Mucosa of rectum (tissue), 2 donors: ENCODE measurements around the gene NTRK1.
A peak's percentile ranks its signal among the peaks of the same experiment; 100 is the strongest.

Experiments
- H3K27ac ChIP-seq, 2 donors: one replicate each; pipeline ENCODE4 v1.7.0; 2013; ENCODE audit warnings: inconsistent platforms in 2 of 2, low read depth in 2 of 2, low read length in 2 of 2
- H3K27me3 ChIP-seq, 2 donors: one replicate each; pipeline ENCODE4 v1.7.0; 2013; ENCODE audit warnings: low read length in 2 of 2; ENCODE audit not compliant: control insufficient read depth in 2 of 2, insufficient read depth in 2 of 2
- H3K36me3 ChIP-seq, 2 donors: one replicate each; pipeline ENCODE4 v1.7.0; 2013; ENCODE audit warnings: low read length in 2 of 2; ENCODE audit not compliant: control insufficient read depth in 2 of 2, insufficient read depth in 2 of 2
- H3K4me1 ChIP-seq, 2 donors: one replicate each; pipeline ENCODE4 v1.7.0; 2013; ENCODE audit warnings: low read length in 2 of 2, mild to moderate bottlenecking in 1 of 2; ENCODE audit not compliant: control insufficient read depth in 2 of 2, insufficient read depth in 2 of 2
- H3K4me3 ChIP-seq, 2 donors: one replicate each; pipeline ENCODE4 v1.7.0; 2013; ENCODE audit warnings: low read length in 2 of 2
- H3K9ac ChIP-seq, 2 donors: one replicate each; pipeline ENCODE4 v1.7.0; 2013; ENCODE audit warnings: low read length in 2 of 2, low read depth in 1 of 2, mild to moderate bottlenecking in 1 of 2
- H3K9me3 ChIP-seq, 2 donors: one replicate each; pipeline ENCODE4 v1.7.0; 2013; ENCODE audit warnings: low read length in 2 of 2; ENCODE audit not compliant: control insufficient read depth in 2 of 2
- donor health status: healthy.
- donor health status: Normal muscosa, but diverticular disease.

NTRK1 gene

GRCh38 chr1:156894711-156895454 is 34.2 kb downstream of the NTRK1 start:
- H3K36me3 ChIP-seq: no peaks in the 10 kb centered on the region
- peaks cover 25 to 26% of the 10 kb centered on the region in 2 donors for H3K27me3 ChIP-seq
- no peak overlapping the region for H3K4me3 ChIP-seq
- H3K27ac ChIP-seq: peak overlapping the region; percentile 69 to 77
- no peaks in the 10 kb centered on the region for H3K9me3 ChIP-seq
- H3K4me1 ChIP-seq: no peaks in the 10 kb centered on the region
- H3K9ac ChIP-seq: peak overlapping the region in 1 of 2 donors; percentile 7

- peaks cover 25 to 26% of the 10 kb centered on the region in 2 donors for H3K27me3 ChIP-seq
- no peaks in the 10 kb centered on the region for H3K9me3 ChIP-seq
- no peak overlapping the region for H3K4me3 ChIP-seq
- peak overlapping the region; percentile 69 to 77 for H3K27ac ChIP-seq
- no peaks in the 10 kb centered on the region for H3K4me1 ChIP-seq
- no peak overlapping the region for H3K9ac ChIP-seq
- no peaks in the 10 kb centered on the region for H3K36me3 ChIP-seq
These were observed 34.8 kb downstream of the NTRK1 start for GRCh38 chr1:156895455-156895812.

GRCh38 chr1:156895927-156896326 is 35.3 kb downstream of the NTRK1 start:
- Histone ChIP-seq H3K9me3 (no peaks in the 10 kb centered on the region), H3K27me3 (peaks cover 25 to 26% of the 10 kb centered on the region in 2 donors), H3K27ac (no peak overlapping the region), H3K4me3 (no peak overlapping the region), H3K9ac (no peak overlapping the region), H3K4me1 (no peaks in the 10 kb centered on the region), H3K36me3 (no peaks in the 10 kb centered on the region)

GRCh38 chr1:156896490-156897033 is 35.9 kb downstream of the NTRK1 start:
- no peaks in the 10 kb centered on the region for H3K36me3 ChIP-seq
- no peak overlapping the region for H3K4me3 ChIP-seq
- H3K4me1 ChIP-seq: no peaks in the 10 kb centered on the region
- H3K27me3 ChIP-seq: peaks cover 22 to 26% of the 10 kb centered on the region in 2 donors
- no peak overlapping the region for H3K27ac ChIP-seq
- no peaks in the 10 kb centered on the region for H3K9me3 ChIP-seq
- H3K9ac ChIP-seq: no peak overlapping the region

DNA sequence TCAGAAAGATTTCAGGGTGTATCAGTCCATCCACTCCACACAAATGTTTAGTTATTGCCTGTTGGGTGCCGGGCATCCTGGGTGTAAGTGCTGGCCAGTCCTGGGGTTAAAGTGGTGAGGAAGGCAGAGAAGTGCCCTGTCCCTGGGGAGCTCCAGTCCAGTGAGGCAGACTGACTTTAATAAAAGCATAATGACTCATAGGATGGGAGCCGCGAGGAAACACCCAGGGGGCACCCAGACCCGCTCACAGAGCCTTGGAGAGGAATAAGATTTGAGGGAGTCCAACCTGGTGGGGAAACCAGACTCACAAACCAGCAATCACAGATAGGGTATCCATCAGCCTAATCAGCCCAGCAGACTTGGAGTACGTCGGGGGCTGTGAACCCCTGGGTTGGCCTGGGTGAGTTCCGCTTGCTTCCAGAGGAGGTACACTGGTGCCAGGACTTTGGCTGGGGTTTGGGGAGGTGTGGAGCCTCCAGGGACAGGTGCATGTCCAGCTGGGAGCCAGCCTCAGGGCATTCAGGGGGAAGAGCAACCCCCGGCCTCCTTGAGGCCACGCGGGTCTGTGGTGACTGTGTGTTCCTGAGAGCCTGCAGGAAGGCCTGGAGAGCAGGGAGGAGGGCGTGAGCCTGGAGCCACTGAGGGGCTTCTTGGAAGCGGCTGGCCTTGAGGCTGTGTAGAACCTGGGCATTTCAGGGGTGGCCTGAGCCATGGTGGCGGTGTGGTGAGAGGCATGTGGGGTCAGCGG is 36.6 kb downstream of the NTRK1 start:
- H3K4me1 ChIP-seq: no peaks in the 10 kb centered on the region

GRCh38 chr1:156898161-156898566 is 37.5 kb downstream of the NTRK1 start:
- Histone ChIP-seq H3K9ac (no peak overlapping the region), H3K27me3 (peaks cover 16 to 19% of the 10 kb centered on the region in 2 donors), H3K27ac (no peak overlapping the region)

More for the DNA sequence above, 36.6 kb downstream of the NTRK1 start:
- peaks cover 17 to 19% of the 10 kb centered on the region in 2 donors for H3K27me3 ChIP-seq
- no peak overlapping the region for H3K27ac ChIP-seq
- H3K36me3 ChIP-seq: no peaks in the 10 kb centered on the region
- H3K4me3 ChIP-seq: no peak overlapping the region
- H3K9me3 ChIP-seq: no peaks in the 10 kb centered on the region
- no peak overlapping the region for H3K9ac ChIP-seq

GRCh38 chr1:156898971-156899664 is 38.5 kb downstream of the NTRK1 start:
- Histone ChIP-seq H3K4me3 (no peak overlapping the region), H3K9me3 (no peaks in the 10 kb centered on the region), H3K27me3 (peaks cover 9 to 12% of the 10 kb centered on the region in 2 donors), H3K4me1 (no peaks in the 10 kb centered on the region), H3K27ac (no peak overlapping the region), H3K9ac (no peak overlapping the region), H3K36me3 (no peaks in the 10 kb centered on the region)

More at GRCh38 chr1:156898161-156898566, 37.5 kb downstream of the NTRK1 start:
- Histone ChIP-seq H3K36me3 (no peaks in the 10 kb centered on the region), H3K9me3 (no peaks in the 10 kb centered on the region), H3K4me3 (no peak overlapping the region), H3K4me1 (no peaks in the 10 kb centered on the region)

DNA sequence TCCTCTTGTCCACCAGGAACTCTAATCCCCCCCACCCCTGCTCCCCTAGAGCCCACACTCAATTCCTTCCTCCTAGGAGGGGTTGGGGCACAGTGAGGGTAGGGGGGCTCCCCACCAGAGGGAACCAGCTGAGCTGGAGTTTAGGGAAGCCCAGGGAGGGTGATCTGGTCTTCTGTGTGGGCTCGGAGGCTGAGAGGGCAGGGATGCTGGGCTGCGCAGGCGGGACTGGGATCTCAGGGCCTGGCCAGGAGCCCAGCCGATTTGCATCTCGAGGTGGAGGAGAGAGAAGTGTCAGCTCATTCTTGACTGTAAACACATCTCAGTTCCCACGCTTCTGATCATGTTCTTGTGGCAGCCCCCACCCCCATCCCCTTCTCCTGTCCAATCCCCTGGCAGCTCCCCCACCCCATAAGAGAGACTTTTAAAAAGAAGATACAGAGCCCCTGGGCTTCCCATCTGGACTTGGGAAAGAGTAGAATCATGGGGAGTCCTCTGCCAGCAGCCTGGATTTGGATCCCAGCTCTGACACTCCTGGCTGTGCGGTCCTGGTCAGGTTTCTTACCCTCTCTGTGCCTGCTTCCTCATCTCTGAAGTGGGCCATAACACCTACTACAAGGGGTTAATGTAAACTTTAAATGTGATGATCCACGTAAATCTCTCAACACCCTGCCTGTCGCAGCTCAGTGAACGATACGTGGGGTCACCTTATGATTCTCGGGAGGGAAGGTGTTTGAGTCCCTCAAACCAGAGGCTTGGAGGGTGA is 39.5 kb downstream of the NTRK1 start:
- H3K4me1 ChIP-seq: no peaks in the 10 kb centered on the region
- no peak overlapping the region for H3K27ac ChIP-seq

DNA sequence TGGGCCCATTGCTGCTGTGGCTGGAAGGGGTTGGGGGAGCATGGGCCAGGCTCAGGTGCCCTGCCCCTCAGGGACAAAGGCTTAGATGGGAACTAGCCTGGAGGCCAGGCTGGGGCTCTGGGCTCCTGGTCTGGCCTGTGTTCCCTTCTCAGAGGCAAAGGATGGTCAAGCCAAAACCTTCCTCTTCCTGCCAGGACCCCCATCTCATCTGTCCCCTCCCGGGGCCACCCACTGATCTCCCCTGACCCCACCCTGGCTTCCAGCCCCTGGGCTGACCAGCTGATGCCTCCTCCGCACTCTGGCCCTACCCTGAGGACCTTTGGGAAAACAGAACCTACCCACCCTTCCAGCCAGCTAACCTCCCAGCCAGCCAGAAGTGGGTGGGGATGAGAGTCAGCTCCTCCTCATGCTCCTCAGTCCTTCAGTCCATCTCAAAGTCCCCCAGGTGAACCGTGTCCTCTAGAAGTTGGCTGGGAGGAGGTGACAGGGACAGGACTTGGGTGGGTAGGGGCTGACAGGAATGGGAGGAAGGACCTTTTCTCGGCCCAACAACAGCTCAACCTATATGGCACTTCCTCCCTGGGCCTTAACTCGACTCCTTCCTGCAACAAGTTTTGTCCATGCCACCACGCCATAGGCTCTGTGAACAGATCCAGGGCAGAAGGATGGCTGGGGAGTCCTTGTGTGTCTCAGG is 40.4 kb downstream of the NTRK1 start:
- Histone ChIP-seq H3K4me3 (no peak overlapping the region), H3K9ac (no peak overlapping the region)

More for the DNA sequence above, 39.5 kb downstream of the NTRK1 start:
- H3K4me3 ChIP-seq: no peak overlapping the region
- no peaks in the 10 kb centered on the region for H3K9me3 ChIP-seq
- peaks cover 0 to 10% of the 10 kb centered on the region in 2 donors for H3K27me3 ChIP-seq
- no peaks in the 10 kb centered on the region for H3K36me3 ChIP-seq
- no peak overlapping the region for H3K9ac ChIP-seq

More for the DNA sequence above, 40.4 kb downstream of the NTRK1 start:
- Histone ChIP-seq H3K27me3 (peaks cover 0 to 10% of the 10 kb centered on the region in 2 donors), H3K27ac (no peak overlapping the region), H3K36me3 (no peaks in the 10 kb centered on the region), H3K4me1 (no peaks in the 10 kb centered on the region), H3K9me3 (no peaks in the 10 kb centered on the region)
